ENCODE data around the gene ZNF497. TPM values are rescaled to one million over a fixed set of nuclear protein-coding genes. Genes with fewer than 3 reads are reported as not detected.

Gene ZNF497
- total and polyA plus RNA-seq, 12 donors: 0.20 to 8.1 (median 1.6) TPM

GRCh38 chr19:58351990-58352755 is 10.4 kb downstream of the ZNF497 start:
- WGBS, 4 donors: 76 to 81% (median 79%) methylated on average over 19 to 23 of the region's 23 CpGs

GRCh38 chr19:58351558-58351878 is 11.0 kb downstream of the ZNF497 start:
- H3K9me3 ChIP-seq (replicated peaks in 1 of 3): no peaks in the 10 kb centered on the region
- WGBS, 4 donors: 86 to 90% (median 89%) methylated on average over 8 to 9 of the region's 9 CpGs
- H3K27me3 ChIP-seq: peaks cover 29% of the 10 kb centered on the region
- no peak for DNase-seq
- TF ChIP-seq CTCF (IDR thresholded peaks at IDR 0.05) (no peak), POLR2A (IDR thresholded peaks at IDR 0.05) (no peak)
- no peak overlapping the region for H3K27ac ChIP-seq
- intact Hi-C loops (cut with DNase I): no loop called here
- H3K36me3 ChIP-seq (replicated peaks in 1 of 2): no peaks in the 10 kb centered on the region
- H3K4me3 ChIP-seq: no peak overlapping the region
- H3K4me1 ChIP-seq (replicated peaks in 1 of 2): peaks cover 9 to 17% of the 10 kb centered on the region in 2 donors

More at GRCh38 chr19:58351990-58352755, 10.4 kb downstream of the ZNF497 start:
- Histone ChIP-seq H3K9me3 (replicated peaks in 1 of 3) (no peaks in the 10 kb centered on the region), H3K4me3 (no peak overlapping the region), H3K4me1 (replicated peaks in 1 of 2) (peaks cover 9 to 23% of the 10 kb centered on the region in 2 donors), H3K36me3 (replicated peaks in 1 of 2) (no peaks in the 10 kb centered on the region), H3K27me3 (peaks cover 36% of the 10 kb centered on the region), H3K27ac (no peak overlapping the region)
- intact Hi-C loops (cut with DNase I): no loop called here
- TF ChIP-seq POLR2A (IDR thresholded peaks at IDR 0.05) (no peak), CTCF (IDR thresholded peaks at IDR 0.05) (no peak)
- DNase-seq: no peak

GRCh38 chr19:58350871-58351557 is 11.5 kb downstream of the ZNF497 start:
- Histone ChIP-seq H3K4me1 (replicated peaks in 1 of 2) (peaks cover 9 to 14% of the 10 kb centered on the region in 2 donors), H3K9me3 (replicated peaks in 1 of 3) (no peaks in the 10 kb centered on the region), H3K4me3 (no peak overlapping the region), H3K27me3 (peaks cover 24% of the 10 kb centered on the region), H3K27ac (no peak overlapping the region), H3K36me3 (replicated peaks in 1 of 2) (no peaks in the 10 kb centered on the region)
- no peak for DNase-seq
- no peak for TF ChIP-seq POLR2A (IDR thresholded peaks at IDR 0.05)
- TF ChIP-seq CTCF (IDR thresholded peaks at IDR 0.05): no peak
- intact Hi-C loops (cut with DNase I): no loop called here
- WGBS, 4 donors: 56 to 72% (median 61%) methylated on average over 9 to 34 of the region's 34 CpGs

GRCh38 chr19:58350001-58350861 is 12.3 kb downstream of the ZNF497 start:
- TF ChIP-seq POLR2A (IDR thresholded peaks at IDR 0.05) (no peak), CTCF (IDR thresholded peaks at IDR 0.05) (no peak)
- H3K4me3 ChIP-seq: no peak overlapping the region
- H3K27me3 ChIP-seq: peaks cover 18% of the 10 kb centered on the region
- peaks cover 9 to 14% of the 10 kb centered on the region in 2 donors for H3K4me1 ChIP-seq (replicated peaks in 1 of 2)
- no peaks in the 10 kb centered on the region for H3K9me3 ChIP-seq (replicated peaks in 1 of 3)
- intact Hi-C loops (cut with DNase I): no loop called here
- no peak overlapping the region for H3K27ac ChIP-seq
- no peaks in the 10 kb centered on the region for H3K36me3 ChIP-seq (replicated peaks in 1 of 2)
- DNase-seq: no peak
- WGBS, 4 donors: 21 to 41% (median 26%) methylated on average over 28 to 84 of the region's 84 CpGs

Data from adrenal gland (tissue), 12 donors.